ENCODE data around the gene ARHGAP15.

ARHGAP15 gene

DNA sequence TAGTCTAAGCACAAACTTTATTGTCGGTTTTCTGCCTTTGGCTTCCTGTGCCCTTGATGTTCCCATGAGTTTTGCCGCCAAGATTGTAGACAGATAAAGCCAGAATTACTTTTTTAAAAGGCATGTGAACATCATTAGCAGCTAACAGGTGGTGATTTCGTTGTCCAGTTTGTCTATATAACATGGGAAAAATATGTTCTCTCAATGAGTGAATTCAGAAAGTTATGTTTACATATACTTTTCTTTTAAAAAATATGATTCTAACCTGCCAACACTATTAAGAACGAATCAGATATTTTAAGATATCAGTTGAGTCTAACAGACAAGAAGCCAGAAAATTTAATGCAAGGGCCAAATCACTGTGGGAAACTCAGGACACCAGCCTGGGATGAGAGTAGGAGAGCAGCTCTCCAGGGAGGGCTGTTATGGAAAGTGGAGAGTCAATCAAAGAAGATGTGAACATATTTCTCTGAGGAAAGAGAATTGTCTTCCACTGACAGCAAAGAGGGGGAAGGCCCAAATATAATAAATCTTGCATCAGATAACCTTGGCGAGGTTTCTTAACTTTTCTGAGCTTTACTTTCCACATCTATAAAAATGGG lies 311.3 kb downstream of the ARHGAP15 start:
- DNase-seq (ENCODE audit: low read depth in 1 of 2, low spot score in 1 of 2): no peak

- no peak for DNase-seq (ENCODE audit: low read depth in 1 of 2, low spot score in 1 of 2)
Observed at GRCh38 chr2:143442193-143442592, 313.0 kb downstream of the ARHGAP15 start.

- no peak for DNase-seq (ENCODE audit: low read depth in 1 of 2, low spot score in 1 of 2)
Observed at GRCh38 chr2:143451642-143452281, 322.5 kb downstream of the ARHGAP15 start.

GRCh38 chr2:143452817-143453451 lies 323.7 kb downstream of the ARHGAP15 start:
- no peak for DNase-seq (ENCODE audit: low read depth in 1 of 2, low spot score in 1 of 2)

DNA sequence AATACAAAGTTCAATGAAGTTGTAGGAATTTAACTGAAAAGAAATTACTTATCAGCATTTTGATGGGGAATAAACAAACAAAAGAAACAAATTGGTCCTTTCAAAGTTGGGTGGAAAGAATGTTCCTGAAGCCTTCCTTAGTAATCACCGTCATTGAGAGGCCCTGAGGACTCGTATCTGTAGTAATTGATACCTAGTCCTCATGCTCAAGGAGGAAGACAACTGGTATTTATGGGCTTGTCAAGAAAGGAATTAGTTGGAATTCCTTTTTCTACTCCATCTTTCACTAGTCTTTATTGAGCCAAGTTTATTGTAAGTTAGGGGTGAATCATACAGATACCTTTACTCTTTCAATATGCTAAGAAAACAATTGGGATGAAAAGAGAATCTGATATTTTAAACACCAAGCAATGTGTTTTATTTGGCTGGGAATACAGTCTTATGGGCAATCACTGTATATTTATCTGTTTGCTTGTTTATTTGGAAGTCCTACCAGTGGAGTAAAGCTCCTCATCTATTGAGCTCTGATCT lies 324.8 kb downstream of the ARHGAP15 start:
- no peak for DNase-seq (ENCODE audit: low read depth in 1 of 2, low spot score in 1 of 2)

GRCh38 chr2:143455317-143455716 lies 326.1 kb downstream of the ARHGAP15 start:
- no peak for DNase-seq (ENCODE audit: low read depth in 1 of 2, low spot score in 1 of 2)

- DNase-seq (ENCODE audit: low read depth in 1 of 2, low spot score in 1 of 2): no peak
Observed at GRCh38 chr2:143458258-143459190, 329.3 kb downstream of the ARHGAP15 start.

- DNase-seq (ENCODE audit: low read depth in 1 of 2, low spot score in 1 of 2): no peak
Observed at GRCh38 chr2:143460382-143460781, 331.2 kb downstream of the ARHGAP15 start.

GRCh38 chr2:143463719-143464118 lies 334.5 kb downstream of the ARHGAP15 start:
- DNase-seq (ENCODE audit: low read depth in 1 of 2, low spot score in 1 of 2): no peak

DNA sequence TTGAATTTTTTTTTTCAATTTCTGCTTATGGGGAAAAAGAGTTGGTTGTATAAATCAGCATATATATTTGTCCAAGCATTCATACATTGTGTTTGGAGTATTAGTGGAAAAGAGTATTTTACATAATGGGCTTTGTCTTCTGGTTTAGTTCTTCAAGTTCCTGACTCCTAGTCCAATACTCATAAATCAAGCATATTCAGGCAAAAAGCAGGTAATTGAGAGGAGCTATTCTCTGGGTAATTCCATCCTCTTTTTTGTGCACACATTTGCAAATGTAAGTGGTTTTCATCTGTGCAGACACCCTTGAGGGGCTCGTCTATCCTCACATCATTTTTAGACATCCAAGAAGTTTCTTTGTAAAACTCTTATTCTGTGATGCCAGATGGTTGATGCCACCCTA lies 337.2 kb downstream of the ARHGAP15 start:
- no peak for DNase-seq (ENCODE audit: low read depth in 1 of 2, low spot score in 1 of 2)

- DNase-seq (ENCODE audit: low read depth in 1 of 2, low spot score in 1 of 2): no peak
Observed at GRCh38 chr2:143467011-143467410, 337.8 kb downstream of the ARHGAP15 start.

DNA sequence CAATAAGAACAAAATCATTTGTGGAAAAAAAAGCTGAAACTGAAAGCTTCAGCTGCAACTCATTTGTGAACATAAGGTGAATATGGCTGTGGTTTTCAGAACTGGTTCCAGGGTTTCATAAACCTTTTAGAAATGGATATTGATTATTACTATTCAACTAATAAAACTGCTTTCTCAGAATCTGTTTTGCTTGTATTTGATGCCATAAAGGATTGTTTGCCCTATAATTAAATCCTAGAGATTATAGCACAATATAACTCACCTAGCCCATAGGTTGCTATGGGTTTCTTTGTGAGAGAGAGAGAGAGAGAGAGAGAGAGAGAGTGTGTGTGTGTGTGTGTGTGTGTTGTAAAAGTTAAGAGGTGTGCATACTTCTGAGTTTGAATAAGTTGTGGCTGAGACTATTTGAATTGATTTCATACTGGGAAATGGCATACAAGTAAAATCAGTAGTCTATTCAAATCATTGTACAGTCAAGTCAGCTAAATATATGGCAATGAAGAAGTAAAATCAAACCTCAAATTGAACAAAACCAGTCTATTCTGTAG lies 339.2 kb downstream of the ARHGAP15 start:
- no peak for DNase-seq (ENCODE audit: low read depth in 1 of 2, low spot score in 1 of 2)

DNA sequence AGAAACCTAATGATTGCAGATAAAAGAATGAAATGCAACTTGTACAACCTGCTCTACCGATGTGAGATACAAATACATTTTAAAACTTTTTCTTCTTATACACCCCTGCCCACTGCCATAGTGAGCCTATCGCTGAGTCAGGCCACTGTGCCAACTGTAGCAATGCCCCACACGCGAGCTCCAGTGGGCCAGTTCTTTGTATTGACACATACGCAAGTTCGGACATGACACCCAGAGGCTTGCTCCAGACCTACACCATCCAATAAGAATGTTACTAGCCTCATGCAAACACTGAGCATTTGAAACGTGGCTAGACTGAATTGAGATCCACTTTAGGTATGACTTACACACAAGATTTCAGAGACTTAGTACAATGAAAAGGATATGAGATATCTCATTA lies 340.1 kb downstream of the ARHGAP15 start:
- no peak for DNase-seq (ENCODE audit: low read depth in 1 of 2, low spot score in 1 of 2)

DNA sequence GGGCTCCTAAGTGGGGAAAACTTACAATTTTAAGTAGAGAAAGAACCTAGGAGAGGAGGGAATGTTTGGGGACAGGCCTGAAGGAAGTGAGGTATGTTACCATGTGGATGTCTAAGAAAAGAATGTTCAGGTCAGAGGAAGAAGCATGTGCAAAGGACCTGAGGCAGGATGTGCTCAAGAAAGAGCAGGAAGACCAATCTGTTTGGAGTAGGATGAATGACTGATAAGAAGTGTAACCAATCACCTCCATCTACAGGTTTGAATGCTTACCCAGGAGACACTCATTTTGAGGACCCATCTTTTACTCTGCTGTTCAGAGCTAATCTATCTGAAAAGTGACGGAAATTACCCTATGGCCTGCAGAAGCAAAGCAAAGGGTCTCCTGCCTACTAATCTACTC lies 342.3 kb downstream of the ARHGAP15 start:
- DNase-seq (ENCODE audit: low read depth in 1 of 2, low spot score in 1 of 2): no peak

DNA sequence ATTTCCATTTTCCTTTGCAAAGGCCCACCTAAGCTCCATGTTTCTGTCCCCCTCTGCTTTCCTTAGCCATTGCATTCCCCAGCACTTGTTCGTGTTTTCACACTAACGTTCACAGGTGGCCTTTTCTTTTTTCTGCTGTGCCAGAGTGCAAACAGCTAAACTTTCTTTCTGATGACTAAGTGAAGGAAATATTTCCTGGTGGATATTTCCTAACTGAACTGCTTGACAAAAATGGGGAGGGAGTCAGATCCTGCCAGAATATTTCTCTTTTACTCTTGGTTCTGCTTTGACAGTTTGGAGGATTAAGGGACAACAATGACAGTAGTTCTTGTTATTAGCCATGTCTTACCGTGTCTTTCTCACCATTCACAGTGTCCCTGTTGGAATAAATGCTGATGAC lies 344.0 kb downstream of the ARHGAP15 start:
- DNase-seq (ENCODE audit: low read depth in 1 of 2, low spot score in 1 of 2): no peak

DNA sequence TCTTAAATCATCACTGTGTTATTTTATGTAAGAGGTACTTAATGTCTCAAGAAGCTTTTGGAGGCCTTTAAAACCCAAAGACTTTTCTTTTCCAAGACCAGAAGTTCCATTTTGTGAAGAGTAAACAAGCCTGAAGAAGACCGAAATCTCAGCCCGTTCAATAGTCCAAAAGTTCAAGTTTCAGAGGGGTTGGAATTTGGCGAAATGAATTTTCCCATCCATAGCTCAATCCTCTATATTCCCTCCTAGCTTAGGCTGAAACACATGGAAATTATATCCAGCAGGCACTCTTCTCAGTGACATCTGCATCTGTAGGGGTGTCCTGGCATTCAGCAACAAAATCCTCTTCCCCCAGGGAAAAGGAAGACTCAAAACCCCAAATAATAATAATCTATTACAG lies 344.6 kb downstream of the ARHGAP15 start:
- DNase-seq (ENCODE audit: low read depth in 1 of 2, low spot score in 1 of 2): no peak

DNA sequence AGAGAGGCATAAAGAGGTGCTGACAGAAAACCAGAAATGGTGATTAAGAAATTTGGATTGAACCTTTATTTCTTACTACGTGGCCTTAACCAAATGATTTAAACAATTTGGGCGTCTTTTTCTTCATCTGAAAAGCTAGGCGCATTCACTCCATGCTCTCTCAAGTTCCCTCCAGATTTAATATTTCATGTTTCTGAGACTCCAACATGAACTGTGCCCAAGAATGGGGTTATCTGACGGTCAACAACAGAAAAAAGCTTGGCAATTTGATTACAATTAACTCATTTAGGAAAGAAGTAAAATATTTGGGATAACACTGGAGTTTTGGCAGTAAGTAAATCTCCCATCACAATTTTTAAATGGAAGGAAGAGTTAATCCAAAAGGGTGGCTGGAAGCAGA lies 345.4 kb downstream of the ARHGAP15 start:
- DNase-seq (ENCODE audit: low read depth in 1 of 2, low spot score in 1 of 2): no peak

DNA sequence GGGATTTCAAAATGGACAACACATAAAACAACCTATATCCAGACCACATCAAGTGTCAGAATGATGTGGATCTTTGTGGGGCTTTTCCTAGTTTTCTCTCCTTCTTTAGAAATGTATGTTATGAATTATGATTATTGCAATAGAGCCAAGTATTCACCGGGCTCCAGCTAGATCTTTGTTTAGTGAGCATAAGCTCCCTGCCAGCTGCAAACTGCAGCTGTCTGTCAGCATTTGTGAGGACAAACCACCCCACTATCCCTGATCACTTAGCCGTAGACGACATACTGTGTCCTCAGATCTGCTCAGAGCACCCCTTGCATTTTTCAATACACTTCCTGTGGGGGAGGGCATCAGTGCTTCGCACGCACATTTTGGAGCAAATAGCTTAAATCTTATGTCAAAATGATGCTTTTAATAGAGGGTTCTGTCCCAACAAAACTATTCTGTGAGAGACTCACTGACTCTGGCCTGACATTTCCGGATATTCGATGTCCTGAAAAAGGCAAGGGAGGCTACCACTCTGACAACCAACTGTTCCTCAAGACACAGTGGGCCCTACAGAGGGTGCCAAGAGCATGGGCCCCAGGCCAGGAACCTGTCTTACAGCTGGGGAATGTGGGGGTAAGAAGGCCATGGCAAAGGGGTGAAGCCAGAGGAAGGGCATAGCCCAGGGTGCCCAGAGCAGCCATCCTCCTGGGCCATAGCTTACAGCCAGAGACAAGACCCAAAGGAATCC lies 346.0 kb downstream of the ARHGAP15 start:
- no peak for DNase-seq (ENCODE audit: low read depth in 1 of 2, low spot score in 1 of 2)

DNA sequence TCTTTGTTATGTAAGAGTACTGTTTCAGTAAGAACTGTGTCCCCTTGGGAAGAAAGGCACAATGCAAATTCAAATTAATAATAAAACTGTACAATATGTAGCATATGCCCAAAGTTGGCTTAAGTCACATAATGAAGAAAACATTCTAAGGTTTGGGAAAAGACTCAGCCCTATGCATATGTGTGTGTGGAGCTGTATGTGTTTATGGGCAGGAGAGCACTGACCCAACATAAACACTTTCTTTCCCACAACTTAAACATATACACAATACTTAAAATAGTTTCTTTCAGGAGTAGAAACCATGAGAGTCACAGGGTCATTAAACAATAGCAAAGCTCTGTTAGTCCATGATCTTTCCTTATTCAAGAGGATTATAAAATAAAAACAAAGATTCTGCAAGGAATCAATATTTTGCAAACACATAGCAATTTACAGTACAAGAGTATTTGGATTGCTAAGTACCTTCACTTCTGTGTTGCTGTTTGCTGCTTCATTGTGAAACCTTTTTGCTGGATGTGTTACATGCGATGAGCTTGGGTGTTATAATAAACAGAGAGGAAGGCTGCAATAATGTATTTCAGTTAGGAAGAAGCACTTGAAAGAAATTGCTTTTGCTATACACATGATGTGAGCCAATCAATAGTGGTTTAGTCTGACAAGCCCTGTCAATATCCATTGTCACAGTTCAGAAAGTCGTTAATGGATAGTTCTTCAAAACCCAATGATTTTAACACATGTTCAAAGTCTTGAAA lies 347.3 kb downstream of the ARHGAP15 start:
- no peak for DNase-seq (ENCODE audit: low read depth in 1 of 2, low spot score in 1 of 2)

Measured in activated T-helper 1 cell treated with anti-CD3 and anti-CD28 coated beads, Interleukin-2, amount 50 U/mL, for 16 hours (primary cell).